Astrocyte (in vitro differentiated cells and primary cell): Measurements from ENCODE around the gene CTNNA2.

Experiments
- EZH2 ChIP-seq: IDR thresholded peaks from 2 replicates; pipeline ENCODE4 v1.6.1; 2012; ENCODE audit warnings: mild to moderate bottlenecking, low read length, inconsistent platforms; ENCODE audit not compliant: insufficient read depth
- TF ChIP-seq, protein P1 (sequence below): IDR thresholded peaks from 2 replicates; pipeline ENCODE4 v1.5.1; 2011; ENCODE audit warnings: low read depth, mild to moderate bottlenecking, inconsistent platforms, low read length, moderate library complexity; ENCODE audit not compliant: insufficient read depth

DNA sequence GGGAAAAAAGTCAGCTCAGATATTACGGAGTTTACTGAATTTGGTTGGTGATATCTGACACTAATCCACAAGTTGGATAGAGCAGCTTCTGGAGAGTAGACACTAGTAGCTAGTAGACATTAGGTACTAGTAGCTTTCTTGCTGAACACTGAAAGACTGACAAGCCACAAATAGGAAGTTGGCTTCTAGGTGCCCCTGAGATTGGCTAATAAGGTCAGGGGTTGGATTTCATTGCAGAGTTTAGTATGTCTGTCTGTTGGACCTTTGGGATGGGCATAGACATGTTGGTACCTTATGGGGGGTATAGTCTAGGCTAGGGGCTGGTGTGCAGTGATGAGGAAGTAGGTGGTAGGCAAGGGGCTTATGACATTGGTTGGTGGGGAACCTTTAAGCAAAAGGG is 956.6 kb downstream of the CTNNA2 start:
- TF ChIP-seq, protein P1, sequence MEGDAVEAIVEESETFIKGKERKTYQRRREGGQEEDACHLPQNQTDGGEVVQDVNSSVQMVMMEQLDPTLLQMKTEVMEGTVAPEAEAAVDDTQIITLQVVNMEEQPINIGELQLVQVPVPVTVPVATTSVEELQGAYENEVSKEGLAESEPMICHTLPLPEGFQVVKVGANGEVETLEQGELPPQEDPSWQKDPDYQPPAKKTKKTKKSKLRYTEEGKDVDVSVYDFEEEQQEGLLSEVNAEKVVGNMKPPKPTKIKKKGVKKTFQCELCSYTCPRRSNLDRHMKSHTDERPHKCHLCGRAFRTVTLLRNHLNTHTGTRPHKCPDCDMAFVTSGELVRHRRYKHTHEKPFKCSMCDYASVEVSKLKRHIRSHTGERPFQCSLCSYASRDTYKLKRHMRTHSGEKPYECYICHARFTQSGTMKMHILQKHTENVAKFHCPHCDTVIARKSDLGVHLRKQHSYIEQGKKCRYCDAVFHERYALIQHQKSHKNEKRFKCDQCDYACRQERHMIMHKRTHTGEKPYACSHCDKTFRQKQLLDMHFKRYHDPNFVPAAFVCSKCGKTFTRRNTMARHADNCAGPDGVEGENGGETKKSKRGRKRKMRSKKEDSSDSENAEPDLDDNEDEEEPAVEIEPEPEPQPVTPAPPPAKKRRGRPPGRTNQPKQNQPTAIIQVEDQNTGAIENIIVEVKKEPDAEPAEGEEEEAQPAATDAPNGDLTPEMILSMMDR = no peak
- no peak for TF ChIP-seq EZH2
